NCI-H345 treated with DMSO at 0.1 percent for 48 hours (cell line): ENCODE results near the gene KISS1R.
A peak's percentile ranks its signal among the peaks of the same experiment; 100 is the strongest.

Source experiments
- DNase-seq: peaks from one replicate; lab custom pipeline; 2025; ENCODE audit not compliant: unreplicated experiment; lab: John Stamatoyannopoulos, UW

The KISS1R gene

GRCh38 chr19:934865-935479 is 17.8 kb downstream of the KISS1R start:
- no peak for DNase-seq

- no peak for DNase-seq
Observed at GRCh38 chr19:936175-936546, 19.0 kb downstream of the KISS1R start.

GRCh38 chr19:937259-937694 is 20.1 kb downstream of the KISS1R start:
- DNase-seq, result no peak

- DNase-seq, result no peak
Observed at GRCh38 chr19:938233-938923, 21.2 kb downstream of the KISS1R start.

- DNase-seq, result no peak
Observed at GRCh38 chr19:939439-939838, 22.3 kb downstream of the KISS1R start.

GRCh38 chr19:939922-940321 is 22.8 kb downstream of the KISS1R start:
- DNase-seq, result no peak

- no peak for DNase-seq
Observed at GRCh38 chr19:940591-941291, 23.6 kb downstream of the KISS1R start.

GRCh38 chr19:941292-942132 is 24.4 kb downstream of the KISS1R start:
- no peak for DNase-seq

- DNase-seq, result no peak
Observed at GRCh38 chr19:942133-942645, 25.1 kb downstream of the KISS1R start.

- DNase-seq, result no peak
Observed at GRCh38 chr19:943551-944170, 26.5 kb downstream of the KISS1R start.

- DNase-seq, result no peak
Observed at GRCh38 chr19:944171-944567, 27.0 kb downstream of the KISS1R start.

- DNase-seq, result peak; percentile 17
Observed at GRCh38 chr19:944663-945241, 27.6 kb downstream of the KISS1R start.

GRCh38 chr19:945401-946252 is 28.5 kb downstream of the KISS1R start:
- no peak for DNase-seq

GRCh38 chr19:947090-947706 is 30.1 kb downstream of the KISS1R start:
- DNase-seq, result no peak

GRCh38 chr19:947707-948539 is 30.8 kb downstream of the KISS1R start:
- no peak for DNase-seq

GRCh38 chr19:948842-949496 is 31.8 kb downstream of the KISS1R start:
- no peak for DNase-seq

- no peak for DNase-seq
Observed at GRCh38 chr19:950352-951066, 33.4 kb downstream of the KISS1R start.
